Cortex of kidney (tissue), 1 donor: Measurements from ENCODE around the gene SRGAP2C.
"Not testable (repeated sequence)": the region's sequence is repeated elsewhere in the genome, so short reads cannot be mapped to it uniquely, and the experiment has no call there.

Experiments
- DNase-seq: peaks from one replicate; lab custom pipeline; 2025; lab: John Stamatoyannopoulos, UW

The SRGAP2C gene

DNA sequence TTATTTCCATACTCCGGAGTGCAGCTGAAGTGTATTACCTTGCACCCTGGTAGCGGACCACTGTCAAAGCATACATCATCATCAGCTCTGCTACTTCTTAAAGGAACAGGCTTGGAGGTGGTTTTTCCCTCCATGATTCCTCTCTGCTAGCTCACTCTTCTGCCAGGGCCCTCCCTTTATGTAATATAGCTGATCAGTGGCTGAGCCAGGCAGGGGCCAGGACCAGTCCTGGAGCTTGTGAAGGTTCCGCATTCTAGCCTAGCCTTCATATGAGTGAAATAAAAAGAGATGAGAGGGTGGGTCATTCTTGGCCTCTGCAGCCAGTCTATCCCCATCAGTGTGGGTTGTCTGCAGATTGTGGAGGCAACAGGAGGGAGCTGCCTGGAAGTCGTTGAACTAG is 200.0 kb downstream of the SRGAP2C start:
- DNase-seq = not testable (repeated sequence)

DNA sequence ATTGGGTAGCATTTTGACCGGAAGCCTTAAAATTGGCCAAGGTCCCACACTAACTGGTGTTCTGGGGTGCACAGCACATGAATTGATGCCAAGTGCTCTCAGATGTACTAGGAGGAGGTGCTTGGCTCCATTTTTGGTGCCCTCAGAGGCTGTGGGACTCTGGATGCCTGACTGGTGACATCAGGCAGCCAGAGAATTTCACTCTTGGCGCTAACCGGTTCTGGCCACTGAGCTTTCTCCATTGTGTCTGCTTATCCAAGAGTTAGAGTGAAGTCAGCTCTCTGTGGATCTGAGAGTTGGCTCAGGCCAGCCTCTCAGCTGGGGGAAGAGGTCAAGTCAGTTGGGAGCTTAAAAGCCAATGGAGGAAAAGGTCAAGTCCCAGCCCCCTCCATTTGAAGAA is 200.4 kb downstream of the SRGAP2C start:
- DNase-seq = not testable (repeated sequence)

DNA sequence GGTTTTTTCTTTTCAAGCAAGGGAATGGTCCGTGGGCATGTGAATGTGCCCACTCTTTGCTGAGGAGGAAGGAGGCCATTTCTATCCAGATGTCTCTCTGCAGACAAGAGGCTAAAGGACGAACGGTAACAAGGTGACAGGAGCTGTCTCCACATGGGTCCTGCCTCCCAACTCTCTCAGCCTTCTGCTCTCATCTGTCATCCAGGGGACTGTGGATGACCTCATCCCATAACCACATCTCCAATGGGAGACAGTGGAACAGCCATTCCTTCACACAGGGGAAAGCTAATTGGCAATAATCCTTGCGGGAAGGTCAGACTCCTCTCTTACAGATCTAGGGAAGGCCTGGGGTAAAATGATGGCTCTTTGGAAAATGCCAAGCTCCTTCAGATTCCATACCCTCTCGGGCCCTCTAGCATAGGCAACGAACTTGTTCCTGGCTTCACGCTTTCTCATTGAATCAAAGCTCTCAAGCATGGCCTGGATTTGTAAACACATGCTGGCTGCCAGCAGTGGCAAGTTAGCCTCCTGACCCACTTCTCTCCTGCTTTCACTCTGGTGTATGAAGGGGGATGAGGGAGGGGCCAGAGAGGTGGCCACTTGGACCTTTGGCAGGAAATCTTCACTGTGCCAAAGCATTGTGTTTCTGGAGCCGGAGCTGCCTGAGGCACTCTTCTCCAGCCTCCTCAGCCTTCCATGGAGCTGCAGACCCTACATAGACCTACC is 201.0 kb downstream of the SRGAP2C start:
- not testable (repeated sequence) for DNase-seq

DNA sequence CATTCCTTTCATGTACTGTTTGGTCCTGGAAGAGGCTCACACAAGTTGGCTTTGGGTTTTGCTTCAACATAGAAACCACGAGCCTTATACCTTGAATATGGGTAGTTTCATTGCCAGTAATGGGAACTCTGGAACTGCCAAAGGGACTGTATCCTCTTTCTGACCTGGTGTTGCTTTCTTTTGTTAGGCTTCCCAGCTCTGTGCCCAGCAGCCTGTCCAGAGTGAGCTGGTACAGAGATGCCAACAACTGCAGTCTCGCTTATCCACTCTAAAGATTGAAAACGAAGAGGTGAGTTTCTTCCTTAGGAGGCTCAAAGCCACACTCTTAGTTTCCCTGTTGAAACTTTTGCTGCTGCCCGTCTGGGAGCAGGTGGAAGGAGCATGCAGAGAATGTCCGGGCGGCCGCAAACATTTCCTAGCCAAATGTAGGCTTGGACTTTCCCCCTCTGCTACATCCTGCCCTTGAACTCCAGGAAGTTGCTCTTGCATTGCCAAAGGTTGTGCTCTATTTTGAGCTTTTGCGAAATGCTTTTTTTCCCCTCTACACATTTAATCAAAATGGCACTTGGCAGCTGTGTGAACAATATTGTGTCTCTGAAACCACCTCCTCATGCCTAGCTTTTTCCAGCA is 201.7 kb downstream of the SRGAP2C start:
- not testable (repeated sequence) for DNase-seq

DNA sequence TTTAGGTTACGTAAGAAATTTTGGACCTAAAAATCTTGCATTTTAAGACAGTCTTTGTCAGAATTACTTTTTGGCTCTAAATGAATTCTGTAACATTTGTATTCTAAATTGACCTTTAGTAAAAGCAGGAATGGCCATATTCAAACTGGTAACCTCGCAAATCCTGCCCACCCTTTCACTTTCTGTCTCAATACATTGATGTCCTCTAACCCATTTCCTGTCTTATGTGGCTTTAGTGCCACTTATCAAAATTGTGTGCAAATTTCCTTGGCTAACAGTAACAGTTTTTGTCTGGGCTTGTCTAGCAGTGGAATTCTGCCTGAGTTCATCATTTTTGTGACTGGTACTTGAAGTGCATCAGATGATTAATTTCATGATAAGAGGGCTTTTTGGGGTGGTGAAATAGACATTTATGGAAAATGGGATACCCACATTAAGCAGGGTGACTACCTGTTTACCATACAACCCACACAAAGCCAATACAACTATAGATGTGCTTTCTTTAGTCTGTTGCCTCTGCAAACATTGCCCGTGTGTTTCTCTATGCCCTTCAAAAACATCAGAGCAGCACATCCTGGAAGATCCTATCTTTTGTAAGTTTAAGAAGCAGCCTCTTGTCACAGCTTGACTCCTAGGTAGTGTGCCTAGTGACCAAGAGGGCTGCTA is 205.3 kb downstream of the SRGAP2C start:
- DNase-seq = not testable (repeated sequence)

DNA sequence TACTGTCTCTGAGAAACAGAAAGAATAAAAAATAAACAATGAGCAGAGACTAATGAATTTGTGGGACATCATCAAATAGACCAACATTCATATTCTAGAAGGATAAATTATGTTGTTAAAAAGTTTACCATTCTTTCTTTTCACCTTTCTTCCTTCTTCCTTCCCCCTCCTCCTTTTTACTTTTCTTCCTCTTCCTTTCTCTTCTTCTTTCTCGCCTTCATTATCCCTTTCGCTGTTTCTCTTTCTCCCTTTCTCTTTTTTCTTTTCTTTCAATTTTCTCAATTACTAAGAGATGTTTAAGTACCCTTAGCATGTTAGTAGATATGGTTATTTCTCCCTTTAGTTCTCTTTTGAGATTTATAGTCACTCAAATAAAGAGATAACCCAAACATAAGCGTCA is 207.4 kb downstream of the SRGAP2C start:
- not testable (repeated sequence) for DNase-seq

DNA sequence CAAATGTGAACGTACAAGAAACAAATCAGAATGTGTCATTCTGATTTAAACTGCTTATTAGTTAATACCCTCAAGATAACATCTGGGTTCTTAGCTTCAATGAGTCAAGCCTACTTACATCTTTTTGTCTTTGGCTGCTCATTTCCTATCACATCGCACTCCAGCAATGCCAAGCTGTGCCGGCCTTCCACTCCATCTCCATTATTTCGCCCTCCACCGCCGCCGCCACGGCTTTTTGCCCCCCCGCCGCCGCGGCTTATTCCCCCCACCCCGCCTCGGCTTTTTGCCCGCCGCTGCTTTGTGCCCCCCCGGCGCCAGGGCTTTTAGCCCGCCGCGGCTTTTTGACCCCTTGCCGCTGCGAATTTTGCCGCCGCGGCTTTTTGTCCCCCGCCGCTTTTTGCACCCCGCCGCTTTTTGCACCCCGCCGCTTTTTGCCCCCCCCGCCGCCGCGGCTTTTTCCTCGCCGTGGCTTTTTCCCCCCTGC is 211.0 kb downstream of the SRGAP2C start:
- DNase-seq = not testable (repeated sequence)

DNA sequence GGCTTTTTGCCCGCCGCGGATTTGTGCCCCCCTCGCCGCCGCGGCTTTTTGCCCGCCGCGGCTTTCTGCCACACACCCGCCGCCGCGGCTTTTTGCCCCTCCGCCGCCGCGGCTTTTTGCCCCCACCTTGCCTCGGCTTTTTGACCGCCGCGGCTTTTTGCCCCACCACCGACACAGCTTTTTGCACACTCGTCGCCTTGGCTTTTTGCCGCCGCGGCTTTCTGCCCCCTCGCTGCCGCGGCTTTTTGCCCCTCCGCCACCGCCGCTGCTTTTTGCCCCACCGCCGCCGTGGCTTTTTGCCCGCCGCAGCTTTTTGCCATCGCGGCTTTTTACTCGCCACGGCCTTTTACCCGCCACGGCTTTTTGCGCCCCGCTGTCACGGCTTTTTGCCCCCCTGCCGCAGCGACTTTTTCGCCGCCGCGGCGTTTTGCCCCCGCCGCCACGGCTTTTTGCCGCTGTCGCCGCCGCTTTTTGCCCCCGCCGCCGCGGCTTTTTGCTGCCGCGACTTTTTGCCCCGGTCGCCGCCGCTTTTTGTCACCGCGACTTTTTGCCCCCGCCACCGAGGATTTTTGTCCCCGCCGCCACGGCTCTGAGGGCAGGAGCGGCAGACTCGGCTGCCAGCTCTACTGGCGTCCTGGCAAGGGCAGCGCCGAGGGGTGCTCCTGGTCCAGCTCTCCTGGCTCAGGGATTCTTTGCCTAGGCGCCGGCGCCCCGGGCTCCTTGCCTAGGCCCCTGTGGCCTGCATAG is 211.7 kb downstream of the SRGAP2C start:
- DNase-seq = not testable (repeated sequence)

DNA sequence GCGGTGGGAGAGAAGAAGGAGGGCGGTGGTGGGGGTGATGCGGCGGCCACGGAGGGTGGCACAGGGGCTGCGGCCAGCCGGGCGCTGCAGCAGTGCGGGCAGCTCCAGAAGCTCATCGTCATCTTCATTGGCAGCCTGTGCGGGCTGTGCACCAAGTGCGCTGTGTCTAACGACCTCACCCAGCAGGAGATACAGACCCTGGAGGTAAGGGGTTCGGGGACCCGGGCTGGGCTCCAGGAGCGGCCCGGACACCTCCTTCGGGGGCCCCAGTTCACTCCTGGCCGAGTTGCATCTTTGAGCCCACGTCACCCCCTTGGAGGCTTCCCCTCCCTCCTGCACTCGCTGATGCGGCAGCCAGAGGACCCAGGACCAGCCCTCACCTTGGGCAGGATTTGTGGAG is 212.3 kb downstream of the SRGAP2C start:
- not testable (repeated sequence) for DNase-seq

DNA sequence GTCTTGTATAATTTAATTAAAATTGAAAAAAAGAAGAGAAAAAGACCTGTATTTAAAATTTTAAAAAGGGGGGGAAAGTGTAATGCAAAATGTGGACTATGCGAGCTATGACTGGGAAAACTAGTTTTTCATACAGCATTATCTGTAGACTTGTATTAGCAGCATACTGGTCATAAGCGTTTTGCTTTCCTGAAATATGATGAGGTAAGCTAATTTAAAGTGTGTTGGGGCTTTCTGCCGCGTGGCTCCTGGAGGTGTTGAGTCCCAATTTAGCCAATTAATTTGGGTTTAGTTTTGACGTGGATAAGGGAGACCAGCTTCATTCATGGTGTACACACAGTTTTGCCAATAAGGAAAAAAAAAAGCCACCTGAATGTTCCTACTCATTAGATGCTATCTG is 214.4 kb downstream of the SRGAP2C start:
- not testable (repeated sequence) for DNase-seq

DNA sequence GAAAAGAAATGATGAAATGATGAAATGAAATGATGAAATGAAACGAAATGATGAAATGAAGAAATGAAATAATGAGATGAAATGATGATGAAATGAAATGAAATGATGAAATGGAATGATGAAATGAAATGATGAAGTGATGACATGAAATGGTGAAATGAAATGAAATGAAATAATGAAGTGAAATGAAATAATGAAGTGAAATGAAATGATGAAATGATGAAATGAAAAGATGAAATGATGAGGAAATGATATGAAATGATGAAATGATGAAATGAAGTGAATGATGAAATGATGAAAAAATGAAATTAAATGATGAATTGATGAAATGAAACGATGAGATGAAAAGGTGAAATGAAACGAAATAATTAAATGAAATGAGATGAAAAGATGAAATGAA is 215.3 kb downstream of the SRGAP2C start:
- DNase-seq = not testable (repeated sequence)

DNA sequence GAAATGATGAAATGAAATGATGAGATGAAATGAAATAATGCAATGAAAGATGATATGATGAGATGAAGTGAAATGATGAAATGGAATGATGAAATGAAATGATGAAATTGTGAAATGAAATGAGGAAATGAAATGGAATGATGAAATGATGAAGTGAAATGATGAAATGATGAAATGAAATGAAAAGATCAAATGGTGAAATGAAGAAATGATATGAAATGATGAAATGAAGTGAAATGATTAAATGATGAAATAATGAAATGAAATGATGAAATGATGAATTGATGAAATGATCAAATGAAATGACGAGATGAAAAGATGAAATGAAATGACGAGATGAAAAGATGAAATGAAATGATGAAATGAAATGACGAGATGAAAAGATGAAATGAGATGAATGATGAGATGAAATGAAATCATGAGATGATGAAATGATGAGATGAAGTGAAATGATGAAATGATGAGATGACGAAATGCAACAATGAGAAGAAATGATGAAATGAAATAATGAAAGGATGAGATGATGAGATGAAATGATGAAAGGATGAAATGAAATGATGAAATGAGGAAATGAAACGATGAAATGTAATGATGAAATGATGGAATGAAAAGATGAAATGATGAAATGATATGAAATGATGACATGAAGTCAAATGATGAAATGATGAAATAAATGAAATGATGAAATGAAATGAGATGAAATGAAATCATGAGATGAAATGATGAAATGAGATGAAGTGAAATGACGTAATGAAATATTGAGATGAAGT is 216.0 kb downstream of the SRGAP2C start:
- DNase-seq = not testable (repeated sequence)

DNA sequence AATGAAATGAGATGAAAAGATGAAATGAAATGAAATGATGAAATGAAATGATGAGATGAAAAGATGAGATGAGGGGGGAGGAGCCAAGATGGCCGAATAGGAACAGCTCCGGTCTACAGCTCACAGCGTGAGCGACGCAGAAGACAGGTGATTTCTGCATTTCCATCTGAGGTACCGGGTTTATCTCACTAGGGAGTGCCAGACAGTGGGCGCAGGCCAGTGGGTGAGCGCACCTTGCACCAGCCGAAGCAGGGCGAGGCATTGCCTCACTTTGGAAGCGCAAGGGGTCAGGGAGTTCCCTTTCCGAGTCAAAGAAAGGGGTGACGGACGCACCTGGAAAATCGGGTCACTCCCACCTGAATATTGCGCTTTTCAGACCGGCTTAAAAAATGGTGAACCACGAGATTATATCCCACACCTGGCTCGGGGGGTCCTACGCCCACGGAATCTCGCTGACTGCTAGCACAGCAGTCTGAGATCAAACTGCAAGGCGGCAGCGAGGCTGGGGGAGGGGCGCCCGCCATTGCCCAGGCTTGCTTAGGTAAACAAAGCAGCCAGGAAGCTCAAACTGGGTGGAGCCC is 216.7 kb downstream of the SRGAP2C start:
- DNase-seq = not testable (repeated sequence)

DNA sequence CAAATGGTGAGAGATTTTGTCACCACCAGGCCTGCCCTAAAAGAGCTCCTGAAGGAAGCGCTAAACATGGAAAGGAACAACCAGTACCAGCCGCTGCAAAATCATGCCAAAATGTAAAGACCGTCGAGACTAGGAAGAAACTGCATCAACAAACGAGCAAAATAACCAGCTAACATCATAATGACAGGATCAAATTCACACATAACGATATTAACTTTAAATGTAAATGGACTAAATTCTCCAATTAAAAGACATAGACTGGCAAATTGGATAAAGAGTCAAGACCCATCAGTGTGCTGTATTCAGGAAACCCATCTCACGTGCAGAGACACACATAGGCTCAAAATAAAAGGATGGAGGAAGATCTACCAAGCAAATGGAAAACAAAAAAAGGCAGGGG is 218.5 kb downstream of the SRGAP2C start:
- DNase-seq = not testable (repeated sequence)

DNA sequence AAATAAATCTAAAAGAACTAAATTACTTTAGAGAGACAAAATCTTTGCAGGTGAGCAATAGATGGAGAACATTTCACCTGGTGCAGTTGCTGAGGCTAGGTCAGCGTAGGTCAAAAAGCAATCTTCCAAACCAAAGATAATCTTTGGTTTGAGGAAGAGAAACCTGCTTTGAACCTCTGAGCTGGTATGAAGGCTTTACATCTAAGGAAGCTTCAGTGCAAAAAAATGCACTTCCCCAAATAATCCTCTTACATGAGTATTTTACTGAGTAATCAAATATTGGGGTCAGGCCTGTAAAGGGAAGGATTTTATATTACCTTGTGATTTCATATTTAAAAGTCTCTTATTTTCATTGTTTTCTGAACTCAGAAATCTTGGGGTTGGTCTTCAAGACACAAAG is 223.6 kb downstream of the SRGAP2C start:
- no peak for DNase-seq

DNA sequence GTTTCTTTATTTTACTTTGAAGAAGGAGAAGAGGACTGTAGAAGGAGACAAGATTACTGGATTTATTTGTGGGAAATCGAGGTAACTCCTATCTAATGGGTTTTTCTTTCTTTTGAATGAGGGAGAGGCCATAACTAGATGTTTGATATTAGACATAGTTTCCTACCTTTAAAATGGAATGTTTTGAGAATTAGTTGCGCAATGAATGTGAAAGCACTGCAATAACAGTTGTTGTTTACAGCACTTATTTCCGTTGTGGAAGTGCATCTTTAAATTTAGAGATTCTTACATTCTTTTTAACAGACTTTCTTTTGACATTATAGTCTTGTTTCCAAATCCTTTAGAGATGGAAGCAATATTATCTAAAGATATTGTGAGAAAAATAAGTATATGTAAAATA is 229.0 kb downstream of the SRGAP2C start:
- DNase-seq = no peak

DNA sequence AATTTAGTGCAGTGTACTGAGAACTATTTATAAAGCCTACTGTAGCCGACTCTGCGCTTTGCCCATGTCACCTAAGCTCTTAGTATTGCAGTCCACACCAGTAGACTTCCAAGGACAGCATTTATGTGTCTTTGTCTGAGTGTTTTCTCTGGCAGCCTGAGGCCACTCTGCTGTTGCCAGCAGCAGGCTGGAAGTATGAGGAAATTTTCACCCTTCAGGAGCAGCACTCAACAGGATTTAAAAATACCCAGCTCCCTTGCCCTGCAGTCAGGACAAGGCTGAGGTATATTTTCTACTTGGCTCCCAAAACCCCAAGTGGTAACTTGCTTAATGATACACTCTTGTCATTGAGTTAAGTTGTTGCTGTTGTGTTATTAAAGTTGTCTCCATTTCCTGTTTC is 230.1 kb downstream of the SRGAP2C start:
- DNase-seq = no peak

DNA sequence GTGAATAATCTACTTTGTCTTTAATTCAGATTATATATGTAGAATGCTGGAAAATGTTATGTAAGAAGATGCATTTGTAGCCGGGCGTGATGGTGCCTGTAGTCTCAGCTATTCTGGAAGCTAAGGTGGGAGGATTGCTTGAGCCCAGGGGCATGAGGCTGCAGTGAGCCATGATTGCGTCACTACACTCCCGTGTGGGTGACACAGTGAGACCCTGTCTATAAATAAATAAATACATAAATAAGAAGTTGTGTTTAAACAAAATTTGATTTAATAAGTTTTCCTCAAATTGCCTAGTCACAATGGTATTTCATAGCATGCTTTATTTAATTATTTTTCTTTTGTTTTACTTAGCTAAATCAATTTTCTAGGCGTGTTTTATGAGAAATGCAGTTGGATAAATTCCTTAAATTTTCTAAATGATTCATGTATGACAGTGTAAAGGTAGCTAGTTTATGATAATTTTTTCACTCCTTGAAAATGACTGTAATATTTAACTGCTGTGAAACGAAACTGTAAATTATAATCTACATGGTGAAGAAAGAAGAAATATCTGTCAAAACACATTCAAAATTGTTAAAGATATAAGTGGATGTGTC is 232.6 kb downstream of the SRGAP2C start:
- no peak for DNase-seq

DNA sequence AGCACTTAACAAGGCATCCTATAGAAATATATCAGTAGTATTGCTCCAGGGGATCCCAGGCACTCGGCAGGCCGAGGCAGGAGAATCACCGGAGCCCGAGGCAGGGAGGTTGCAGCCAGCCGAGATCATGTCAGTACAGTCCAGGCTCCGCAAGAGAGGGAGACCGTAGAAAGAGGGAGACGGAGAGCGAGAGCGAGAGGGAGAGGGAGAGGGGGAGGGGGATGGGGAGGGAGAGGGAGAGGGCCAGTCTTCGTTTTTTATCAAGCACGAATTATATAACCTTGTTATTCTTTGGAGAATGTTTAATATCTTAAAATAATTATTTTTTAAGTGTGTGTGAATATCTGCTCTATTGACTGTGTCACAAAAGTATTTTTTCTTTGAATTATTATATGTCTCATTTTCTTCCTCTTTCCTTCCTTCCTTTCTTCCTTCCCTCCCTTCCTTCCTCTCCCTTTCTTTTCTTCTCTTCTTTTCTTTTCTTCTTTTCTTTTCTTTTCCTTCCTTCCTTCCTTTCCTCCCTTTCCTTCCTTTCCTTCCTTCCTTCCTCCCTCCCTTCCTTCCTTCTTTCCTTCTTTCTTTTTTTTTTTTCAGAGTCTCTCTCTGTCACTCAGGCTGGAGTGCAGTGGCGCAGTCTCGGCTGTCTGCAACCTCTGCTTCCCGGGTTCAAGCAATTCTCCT is 233.7 kb downstream of the SRGAP2C start:
- no peak for DNase-seq

DNA sequence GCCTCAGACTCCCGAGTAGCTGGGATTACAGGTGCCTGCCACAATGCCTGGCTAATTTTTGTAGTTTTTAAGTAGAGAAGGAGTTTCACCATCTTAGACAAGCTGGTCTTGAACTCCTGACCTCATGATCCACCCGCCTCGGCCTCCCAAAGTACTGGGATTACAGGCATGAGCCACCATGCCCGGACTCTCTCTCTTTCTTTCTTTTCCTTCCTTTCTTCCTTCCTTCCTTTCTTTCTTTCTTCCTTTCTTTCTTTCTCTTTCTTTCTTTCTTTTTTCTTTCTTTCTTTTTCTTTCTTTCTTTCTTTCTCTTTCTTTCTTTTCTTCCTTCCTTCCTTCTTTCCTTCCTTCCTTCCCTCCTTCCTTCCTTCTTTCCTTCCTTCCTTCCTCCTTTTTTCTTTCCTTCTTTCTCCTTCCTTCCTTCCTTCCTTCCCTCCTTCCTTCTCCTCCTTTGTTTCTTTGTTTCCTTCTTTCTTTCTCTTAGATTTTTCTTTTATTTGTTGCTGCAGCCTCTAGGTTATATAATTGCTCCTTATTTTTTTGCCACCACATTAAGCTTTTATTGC is 234.4 kb downstream of the SRGAP2C start:
- DNase-seq = not testable (repeated sequence)
